Adipocyte (in vitro differentiated cells): ENCODE measurements around the gene OR10V1.
A peak's percentile ranks its signal among the peaks of the same experiment; 100 is the strongest.

Source experiments
- DNase-seq: peaks from one replicate; pipeline ENCODE4 v3.0.0-alpha.2; 2015; ENCODE audit warnings: low read depth
- H3K27me3 ChIP-seq: replicated peaks from 2 replicates; pipeline ENCODE4 v1.7.0; 2013; ENCODE audit warnings: mild to moderate bottlenecking, low read length, moderate library complexity; ENCODE audit not compliant: control insufficient read depth, insufficient read depth
- H3K36me3 ChIP-seq: 2 replicates; pipeline ENCODE4 v1.7.0; 2013; ENCODE audit warnings: low read length, mild to moderate bottlenecking, moderate library complexity; ENCODE audit not compliant: control insufficient read depth, insufficient read depth, severe bottlenecking
- H3K4me1 ChIP-seq: 2 replicates; pipeline ENCODE4 v1.7.0; 2013; ENCODE audit warnings: mild to moderate bottlenecking, low read length, moderate library complexity; ENCODE audit not compliant: control insufficient read depth, insufficient read depth
- H3K4me3 ChIP-seq: 2 replicates; pipeline ENCODE4 v1.7.0; 2013; ENCODE audit warnings: mild to moderate bottlenecking, low read length, moderate library complexity
- H3K9ac ChIP-seq: 2 replicates; pipeline ENCODE4 v1.7.0; 2013; ENCODE audit warnings: mild to moderate bottlenecking, low read length, moderate library complexity
- H3K9me3 ChIP-seq: 2 replicates; pipeline ENCODE4 v1.7.0; 2013; ENCODE audit warnings: mild to moderate bottlenecking, low read length, moderate library complexity; ENCODE audit not compliant: control insufficient read depth

The OR10V1 gene

DNA sequence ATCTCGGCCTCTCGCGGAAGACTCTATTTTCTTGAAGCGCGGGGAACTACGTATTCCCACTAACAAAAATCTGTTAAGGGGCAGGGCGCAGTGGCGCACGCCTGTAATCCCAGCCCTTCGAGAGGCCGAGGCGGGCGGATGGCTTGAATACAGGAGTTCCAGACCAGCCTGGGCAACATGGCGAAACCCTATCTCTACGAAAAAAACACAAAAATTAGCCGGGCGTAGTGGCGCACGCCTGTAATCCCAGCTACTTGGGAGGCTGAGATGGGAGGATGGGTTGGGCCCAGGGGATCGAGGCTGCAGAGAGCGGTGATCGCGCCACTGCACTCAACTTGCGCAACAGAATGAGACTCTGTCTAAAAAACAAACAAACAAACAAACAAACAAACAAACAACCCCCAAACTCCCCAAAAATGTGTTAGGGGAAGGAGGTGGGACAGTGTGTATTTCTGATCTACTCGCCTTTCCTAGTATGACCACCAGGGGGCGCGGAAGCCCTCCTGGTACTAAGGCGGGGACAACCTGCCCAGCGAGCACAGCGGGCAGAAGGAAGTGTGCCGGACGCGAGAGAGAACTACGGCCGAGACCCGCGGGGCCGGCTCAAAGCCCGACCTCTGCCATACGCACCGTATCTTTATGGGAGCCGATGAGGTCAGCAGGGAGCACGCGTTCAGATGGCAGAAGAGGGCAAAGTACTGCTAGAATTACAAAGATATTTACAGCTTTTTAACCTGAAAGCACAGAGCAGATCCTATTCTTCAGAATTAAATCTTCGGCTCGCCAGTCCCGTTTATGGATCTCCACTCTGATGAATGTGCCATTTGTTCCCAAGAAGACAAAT is 40.2 kb upstream of the OR10V1 start:
- H3K36me3 ChIP-seq: no peaks in the 10 kb centered on the region
- peak overlapping the region; percentile 88 for H3K9ac ChIP-seq
- peak overlapping the region; percentile 85 for H3K4me3 ChIP-seq
- H3K9me3 ChIP-seq: no peaks in the 10 kb centered on the region
- no peaks in the 10 kb centered on the region for H3K27me3 ChIP-seq
- peak; percentile 96 for DNase-seq
- peaks cover 20% of the 10 kb centered on the region for H3K4me1 ChIP-seq

DNA sequence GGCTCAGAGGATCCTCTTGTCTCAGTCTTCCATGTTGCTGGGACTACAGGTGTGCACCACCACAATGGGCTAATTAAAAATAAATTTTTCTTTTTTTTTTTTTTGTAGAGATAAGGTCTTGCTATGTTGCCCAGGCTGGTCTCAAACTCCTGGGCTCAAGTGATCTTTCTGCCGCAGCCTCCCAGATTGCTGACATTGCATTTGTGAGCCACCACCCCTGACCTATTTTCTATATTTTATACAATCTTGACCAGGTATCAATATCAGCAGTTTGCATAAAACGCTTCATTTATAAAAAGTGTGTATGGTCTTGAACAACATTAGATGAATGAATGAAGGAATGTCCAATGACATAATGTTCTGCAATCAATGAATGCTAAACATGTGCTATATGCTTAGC is 32.5 kb upstream of the OR10V1 start:
- no peaks in the 10 kb centered on the region for H3K36me3 ChIP-seq
- H3K9me3 ChIP-seq: no peaks in the 10 kb centered on the region
- DNase-seq: no peak
- H3K9ac ChIP-seq: no peak overlapping the region
- H3K27me3 ChIP-seq: no peaks in the 10 kb centered on the region
- H3K4me1 ChIP-seq: no peaks in the 10 kb centered on the region
- H3K4me3 ChIP-seq: no peak overlapping the region

DNA sequence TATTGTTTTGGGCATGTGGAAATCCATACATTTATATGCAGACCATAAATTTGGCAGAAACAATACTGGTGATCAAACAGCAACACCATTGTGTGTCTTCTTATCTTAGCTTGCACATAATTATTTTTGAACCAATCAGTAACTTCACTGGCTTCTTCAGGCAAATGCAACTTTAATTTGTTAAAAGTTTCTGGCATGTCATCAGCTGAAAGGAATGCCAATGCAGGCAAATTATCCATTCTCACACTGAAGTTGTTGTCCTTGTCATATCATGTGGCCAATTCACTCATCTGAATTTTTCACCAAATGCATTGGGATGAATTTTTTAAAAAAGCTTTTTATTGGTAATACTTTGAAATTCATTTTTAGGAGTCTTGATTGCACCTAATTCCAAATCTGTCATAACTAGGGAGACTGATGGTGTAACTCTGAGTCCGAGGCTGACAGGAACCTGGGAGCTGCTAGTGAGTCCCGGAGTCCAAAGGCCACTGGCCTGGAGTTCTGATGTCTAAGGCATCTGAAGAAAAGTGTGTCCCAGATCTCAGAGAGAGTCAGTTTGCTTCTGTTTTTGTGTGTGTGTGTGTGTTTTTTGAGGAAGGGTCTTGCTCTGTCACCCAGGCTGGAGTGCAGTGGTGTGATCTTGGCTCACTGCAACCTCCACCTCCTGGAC is 17.4 kb upstream of the OR10V1 start:
- H3K4me1 ChIP-seq: no peaks in the 10 kb centered on the region
- H3K9ac ChIP-seq: no peak overlapping the region
- no peaks in the 10 kb centered on the region for H3K36me3 ChIP-seq
- no peaks in the 10 kb centered on the region for H3K27me3 ChIP-seq
- H3K9me3 ChIP-seq: no peaks in the 10 kb centered on the region
- H3K4me3 ChIP-seq: no peak overlapping the region
- DNase-seq: no peak

DNA sequence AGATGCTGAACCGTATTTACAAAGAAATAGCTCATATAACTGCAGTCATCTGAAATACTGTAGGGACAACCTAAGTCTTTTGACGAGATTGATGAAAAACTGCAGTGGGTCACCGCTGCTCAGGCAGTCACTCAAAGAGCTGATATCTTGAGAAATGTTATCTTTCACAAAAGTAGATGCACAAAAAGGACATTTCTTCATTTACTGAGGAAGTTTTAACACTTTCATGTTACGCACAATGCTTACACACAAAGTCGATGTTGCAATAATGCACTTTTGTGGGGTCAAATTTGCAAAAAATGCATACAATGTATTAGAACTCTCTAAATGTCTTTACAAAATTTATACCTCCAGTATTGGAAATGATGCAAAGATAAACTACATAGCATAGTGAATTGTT is 16.2 kb upstream of the OR10V1 start:
- no peaks in the 10 kb centered on the region for H3K27me3 ChIP-seq
- no peak overlapping the region for H3K9ac ChIP-seq
- H3K4me3 ChIP-seq: no peak overlapping the region
- no peaks in the 10 kb centered on the region for H3K4me1 ChIP-seq
- H3K36me3 ChIP-seq: no peaks in the 10 kb centered on the region
- DNase-seq: no peak
- no peaks in the 10 kb centered on the region for H3K9me3 ChIP-seq

DNA sequence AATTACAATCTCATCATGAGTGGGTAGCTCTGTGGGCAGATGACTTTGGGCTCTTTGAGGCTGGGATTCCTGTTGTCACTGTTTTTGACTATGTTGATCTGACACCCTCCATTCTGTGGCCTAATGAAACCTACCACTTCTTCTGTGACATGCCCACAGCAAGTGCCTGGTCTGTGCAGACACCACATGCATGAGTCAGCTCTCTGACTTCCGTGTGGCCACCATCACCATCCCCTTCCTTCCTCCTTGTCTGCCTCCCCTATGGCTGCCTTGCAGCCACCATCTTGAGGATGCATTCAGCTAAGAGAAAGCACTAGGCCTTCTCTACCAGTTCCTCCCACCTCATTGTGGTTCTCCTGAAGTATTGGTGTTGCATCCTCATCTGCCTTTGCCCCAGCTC is 15.3 kb upstream of the OR10V1 start:
- Histone ChIP-seq H3K36me3 (no peaks in the 10 kb centered on the region), H3K9ac (no peak overlapping the region), H3K4me3 (no peak overlapping the region), H3K27me3 (no peaks in the 10 kb centered on the region), H3K9me3 (no peaks in the 10 kb centered on the region), H3K4me1 (no peaks in the 10 kb centered on the region)
- no peak for DNase-seq

DNA sequence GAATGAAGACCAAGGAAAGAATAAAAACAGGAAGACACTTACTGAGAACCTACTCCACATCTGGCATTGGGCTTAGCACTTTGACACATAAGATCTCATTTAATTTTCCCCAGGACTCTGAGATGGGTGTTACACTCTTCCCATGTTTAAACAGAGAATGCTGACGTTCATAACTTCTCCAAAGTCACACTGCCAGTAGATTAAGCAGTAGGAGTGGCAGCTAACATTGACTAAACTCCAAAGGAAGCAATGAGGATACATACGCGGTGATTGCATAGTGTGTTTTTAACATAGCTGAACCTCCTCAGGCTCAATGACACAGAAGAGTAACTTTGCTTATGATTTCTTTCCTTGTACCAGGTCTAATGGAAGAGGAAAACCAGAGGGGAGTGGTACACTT is 14.5 kb upstream of the OR10V1 start:
- no peak for DNase-seq
- H3K9ac ChIP-seq: no peak overlapping the region

DNA sequence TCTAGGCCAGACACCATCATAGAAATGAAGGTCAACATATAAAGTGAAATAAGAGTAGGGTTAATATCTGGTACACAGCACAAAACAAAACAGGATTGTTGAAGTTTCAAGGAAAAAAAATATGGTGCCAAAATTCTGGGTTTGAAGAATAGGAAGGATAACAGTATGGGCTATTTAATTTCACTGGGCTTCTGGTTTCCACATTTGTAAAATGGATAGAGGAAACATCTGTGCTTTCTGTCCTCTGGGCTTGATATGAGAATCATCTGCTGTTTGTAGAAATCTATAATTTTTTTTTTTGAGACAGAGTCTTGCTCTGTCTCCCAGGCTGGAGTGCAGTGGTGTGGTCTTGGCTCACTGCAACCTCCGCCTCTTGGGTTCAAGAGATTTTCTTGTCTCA is 13.8 kb upstream of the OR10V1 start:
- Histone ChIP-seq H3K4me1 (no peaks in the 10 kb centered on the region), H3K9ac (no peak overlapping the region)
- no peak for DNase-seq

More for the DNA sequence above, 14.5 kb upstream of the OR10V1 start:
- no peak overlapping the region for H3K4me3 ChIP-seq
- no peaks in the 10 kb centered on the region for H3K4me1 ChIP-seq
- H3K27me3 ChIP-seq: no peaks in the 10 kb centered on the region
- H3K36me3 ChIP-seq: no peaks in the 10 kb centered on the region
- H3K9me3 ChIP-seq: no peaks in the 10 kb centered on the region

DNA sequence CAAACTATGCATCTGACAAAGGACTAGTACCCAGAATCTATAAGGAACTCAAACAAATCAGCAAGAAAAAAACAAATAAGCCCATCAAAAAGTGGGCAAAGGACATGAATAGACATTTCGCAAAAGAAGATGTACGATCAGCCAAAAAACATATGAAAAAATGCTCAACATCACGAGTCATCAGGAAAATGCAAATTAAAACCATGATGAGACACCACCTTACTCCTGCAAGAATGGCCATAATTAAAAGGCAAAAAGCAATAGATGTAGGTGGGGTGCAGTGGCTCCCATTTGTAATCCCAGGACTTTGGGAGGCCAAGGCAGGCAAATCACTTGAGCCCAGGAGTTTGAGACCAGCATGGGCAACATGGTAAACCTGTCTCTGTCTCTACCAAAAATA is 10.4 kb upstream of the OR10V1 start:
- Histone ChIP-seq H3K27me3 (no peaks in the 10 kb centered on the region), H3K4me1 (no peaks in the 10 kb centered on the region), H3K36me3 (no peaks in the 10 kb centered on the region), H3K9ac (no peak overlapping the region), H3K4me3 (no peak overlapping the region), H3K9me3 (no peaks in the 10 kb centered on the region)
- DNase-seq: no peak

More for the DNA sequence above, 13.8 kb upstream of the OR10V1 start:
- Histone ChIP-seq H3K36me3 (no peaks in the 10 kb centered on the region), H3K4me3 (no peak overlapping the region), H3K9me3 (no peaks in the 10 kb centered on the region), H3K27me3 (no peaks in the 10 kb centered on the region)

DNA sequence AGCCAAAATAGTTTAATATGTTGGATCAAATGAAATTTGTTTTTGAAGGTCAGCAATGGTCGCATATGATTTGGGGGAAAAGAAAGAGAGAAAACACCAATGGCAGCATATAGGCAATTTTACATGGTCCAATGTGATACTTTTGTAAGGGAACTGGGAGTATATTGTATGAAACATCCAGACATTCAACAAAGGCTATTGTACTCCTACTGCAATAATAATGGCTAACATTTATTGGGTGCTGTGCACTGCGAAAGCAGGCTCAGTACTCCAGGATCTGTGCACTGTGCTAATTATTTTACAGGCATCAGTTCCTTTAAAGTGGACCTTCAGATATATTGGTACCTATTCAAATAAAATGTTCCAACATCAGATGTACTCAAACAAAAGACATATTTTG is 5.9 kb upstream of the OR10V1 start:
- H3K4me3 ChIP-seq: no peak overlapping the region
- peaks cover 3% of the 10 kb centered on the region for H3K27me3 ChIP-seq
- H3K4me1 ChIP-seq: no peaks in the 10 kb centered on the region
- no peak for DNase-seq
- H3K9ac ChIP-seq: no peak overlapping the region
- no peaks in the 10 kb centered on the region for H3K36me3 ChIP-seq
- no peaks in the 10 kb centered on the region for H3K9me3 ChIP-seq

DNA sequence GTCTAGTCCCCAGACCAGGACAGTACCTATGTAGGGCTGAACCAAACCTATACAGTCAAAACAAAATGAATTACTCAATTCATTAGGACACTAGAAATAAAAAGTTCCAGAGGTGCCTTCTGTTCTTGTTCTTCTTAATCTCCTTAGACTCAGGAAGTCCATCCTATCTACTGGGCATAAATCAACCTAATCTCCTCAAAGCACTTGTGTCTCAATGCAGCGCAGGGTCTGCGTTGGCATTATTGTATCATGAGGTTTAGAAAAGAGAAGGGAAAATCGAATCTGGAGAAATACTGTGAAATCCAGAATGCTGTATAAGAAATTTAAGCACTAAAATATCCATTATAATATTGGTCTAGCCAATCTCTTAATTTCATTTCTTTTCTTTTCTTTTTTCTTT is 2.4 kb upstream of the OR10V1 start:
- Histone ChIP-seq H3K36me3 (no peaks in the 10 kb centered on the region), H3K4me1 (no peaks in the 10 kb centered on the region), H3K9ac (no peak overlapping the region), H3K4me3 (no peak overlapping the region), H3K9me3 (no peaks in the 10 kb centered on the region), H3K27me3 (peaks cover 3% of the 10 kb centered on the region)
- no peak for DNase-seq

DNA sequence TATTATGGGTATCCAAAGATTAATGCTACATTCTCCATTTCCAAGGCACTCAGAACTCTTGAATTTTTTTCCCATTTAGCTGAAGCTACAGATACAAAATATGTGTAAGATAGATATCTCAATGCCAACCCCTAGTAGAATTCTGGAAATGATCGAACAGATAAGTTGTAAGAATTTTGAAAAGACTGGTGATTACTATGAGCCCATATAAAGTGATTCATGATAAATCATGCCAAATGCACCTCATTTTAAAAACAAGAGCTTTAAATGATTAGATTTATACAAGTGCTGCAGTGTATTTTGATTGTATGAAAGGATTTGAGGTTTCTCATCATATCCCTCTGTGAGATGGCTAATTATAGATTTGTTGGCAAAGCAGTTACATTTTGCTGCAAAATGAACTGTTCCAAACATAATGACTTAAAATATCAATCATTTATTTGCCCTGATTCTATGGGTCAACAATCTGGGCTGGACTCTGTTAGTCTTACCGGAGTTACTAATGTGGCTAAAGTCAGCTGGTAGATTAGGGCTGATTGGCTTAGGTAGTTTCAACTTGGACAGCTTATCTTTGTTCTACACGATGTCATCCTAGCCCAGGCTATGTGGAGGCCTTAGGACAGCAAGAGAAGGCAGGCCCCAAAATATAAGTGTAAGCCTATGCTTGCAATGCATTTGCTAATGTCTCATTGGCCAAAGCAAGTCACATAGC is 3.4 kb downstream of the OR10V1 start:
- Histone ChIP-seq H3K4me3 (no peak overlapping the region), H3K36me3 (no peaks in the 10 kb centered on the region), H3K9me3 (no peaks in the 10 kb centered on the region), H3K27me3 (no peaks in the 10 kb centered on the region), H3K9ac (no peak overlapping the region), H3K4me1 (peaks cover 16% of the 10 kb centered on the region)
- DNase-seq: no peak
